Fibroblast of lung (primary cell): ENCODE results near the gene PBX1. TPM values are rescaled to one million over a fixed set of nuclear protein-coding genes. Genes with fewer than 3 reads are reported as not detected.

Experiments used
- DNase-seq, 2 donors: peaks; one replicate each; pipeline versions ENCODE4 v3.0.0 to v3.0.0-alpha.2; 2010; ENCODE audit warnings: low read depth in 2 of 2
- H2AFZ ChIP-seq: 2 replicates; pipeline ENCODE4 v1.5.1; 2012; ENCODE audit warnings: low read length, control low read depth, inconsistent platforms
- H3K27ac ChIP-seq: 2 replicates; pipeline ENCODE4 v1.5.1; 2011; ENCODE audit warnings: low read length, control low read depth; ENCODE audit not compliant: insufficient read depth
- H3K27me3 ChIP-seq: 2 replicates; pipeline ENCODE4 v1.5.1; 2011; ENCODE audit warnings: mild to moderate bottlenecking, low read length; ENCODE audit not compliant: control insufficient read depth, insufficient read depth
- H3K36me3 ChIP-seq: 2 replicates; pipeline ENCODE4 v1.5.1; 2011; ENCODE audit warnings: low read length; ENCODE audit not compliant: control insufficient read depth, insufficient read depth
- H3K4me1 ChIP-seq: 2 replicates; pipeline ENCODE4 v1.5.1; 2011; ENCODE audit warnings: low read length; ENCODE audit not compliant: control insufficient read depth, insufficient read depth; ENCODE audit errors: extremely low read depth
- H3K4me2 ChIP-seq: 2 replicates; pipeline ENCODE4 v1.5.1; 2011; ENCODE audit warnings: low read length, control low read depth; ENCODE audit not compliant: insufficient read depth; ENCODE audit errors: extremely low read depth
- H3K4me3 ChIP-seq, 4 experiments: fragments of 200-600 bp in 1 of 4; sonication (generic) in 1 of 4; replicated peaks in 1 of 4; 2 replicates each; pipeline ENCODE4 v1.5.1; 2011 to 2016; ENCODE audit warnings: low read length in 4 of 4, low read depth in 3 of 4, mild to moderate bottlenecking in 3 of 4, control low read depth in 2 of 4, inconsistent platforms in 1 of 4, mixed read lengths in 1 of 4; ENCODE audit not compliant: insufficient read depth in 1 of 4; ENCODE audit errors: control extremely low read depth in 1 of 4
- H3K79me2 ChIP-seq: 2 replicates; pipeline ENCODE4 v1.5.1; 2012; ENCODE audit warnings: mild to moderate bottlenecking, low read length, inconsistent platforms; ENCODE audit not compliant: control insufficient read depth, insufficient read depth
- H3K9ac ChIP-seq: 2 replicates; pipeline ENCODE4 v1.5.1; 2011; ENCODE audit warnings: mild to moderate bottlenecking, low read length, control low read depth; ENCODE audit not compliant: insufficient read depth
- H3K9me3 ChIP-seq: 2 replicates; pipeline ENCODE4 v1.5.1; 2012; ENCODE audit warnings: low read depth, low read length; ENCODE audit not compliant: control insufficient read depth, insufficient read depth
- H4K20me1 ChIP-seq: 2 replicates; pipeline ENCODE4 v1.5.1; 2011; ENCODE audit warnings: low read length; ENCODE audit not compliant: control insufficient read depth, insufficient read depth; ENCODE audit errors: extremely low read depth
- CTCF ChIP-seq, 2 donors: IDR thresholded peaks in 1 of 2; conservative IDR thresholded peaks in 1 of 2; 1 replicate in 1 of 2; 2 replicates in 1 of 2; pipeline ENCODE4 v1.5.1; 2011 to 2012; ENCODE audit warnings: low read length in 2 of 2, control low read depth in 1 of 2, inconsistent platforms in 1 of 2, low read depth in 1 of 2, mild to moderate bottlenecking in 1 of 2
- EZH2 ChIP-seq: IDR thresholded peaks from 2 replicates; pipeline ENCODE4 v1.5.1; 2012; ENCODE audit warnings: low read length, control low read depth, mild to moderate bottlenecking; ENCODE audit errors: missing control alignments
- polyA plus RNA-seq, 2 donors: library from polyadenylated mRNA; depleted of rRNA in 1 of 2; stranded (reverse) in 1 of 2; unstranded in 1 of 2; fragments of >200 nt; gene quantifications; 2 replicates each; pipeline ENCODE4 v1.2.1, GENCODE V29; 2011 to 2012; ENCODE audit warnings: missing spikeins in 1 of 2
- total RNA-seq: library from RNA; depleted of rRNA; stranded (reverse); fragments of >200 nt; gene quantifications from 2 replicates; pipeline ENCODE4 v1.2.1, GENCODE V29; 2014

PBX1 gene
- total and polyA plus RNA-seq, 2 donors (not counting 1 experiment from before 2014, with no cell fraction given), result 43.1 to 46.7 TPM

- Histone ChIP-seq H3K4me3 (peak overlapping the region; percentile 53 to 95 (median 71)), H3K4me2 (peak overlapping the region; percentile 96), H3K79me2 (peaks cover 72% of the 10 kb centered on the region), H2AFZ (peak overlapping the region; percentile 10), H3K9ac (no peak overlapping the region), H3K27me3 (no peaks in the 10 kb centered on the region), H3K4me1 (no peaks in the 10 kb centered on the region), H3K27ac (no peak overlapping the region), H3K36me3 (no peaks in the 10 kb centered on the region), H3K9me3 (no peaks in the 10 kb centered on the region), H4K20me1 (no peaks in the 10 kb centered on the region)
- DNase-seq, result peak; percentile 15 to 33
- TF ChIP-seq CTCF (conservative IDR thresholded peaks at IDR 0.05 in 1 of 2, IDR thresholded peaks at IDR 0.05 in 1 of 2; ENCODE audit: low read depth in 1 of 2, low read length in 2 of 2) (no peak), EZH2 (no peak)
These were observed 3.5 kb downstream of the PBX1 start for GRCh38 chr1:164562511-164562910.

GRCh38 chr1:164562947-164563520, 4.0 kb downstream of the PBX1 start:
- no peaks in the 10 kb centered on the region for H3K9me3 ChIP-seq
- no peak overlapping the region for H2AFZ ChIP-seq
- peak overlapping the region; percentile 96 for H3K4me2 ChIP-seq
- DNase-seq, result peak; percentile 13 to 24
- H3K79me2 ChIP-seq, result peaks cover 74% of the 10 kb centered on the region
- H3K27ac ChIP-seq, result no peak overlapping the region
- H3K36me3 ChIP-seq, result no peaks in the 10 kb centered on the region
- no peak overlapping the region for H3K9ac ChIP-seq
- H3K4me3 ChIP-seq, result peak overlapping the region; percentile 53 to 95 (median 71)
- no peaks in the 10 kb centered on the region for H4K20me1 ChIP-seq
- no peak for TF ChIP-seq CTCF (conservative IDR thresholded peaks at IDR 0.05 in 1 of 2, IDR thresholded peaks at IDR 0.05 in 1 of 2; ENCODE audit: low read depth in 1 of 2, low read length in 2 of 2)
- no peak for TF ChIP-seq EZH2
- H3K27me3 ChIP-seq, result no peaks in the 10 kb centered on the region
- H3K4me1 ChIP-seq, result no peaks in the 10 kb centered on the region

- H3K9me3 ChIP-seq, result no peaks in the 10 kb centered on the region
- peak overlapping the region; percentile 96 for H3K4me2 ChIP-seq
- H2AFZ ChIP-seq, result no peak overlapping the region
- H3K4me1 ChIP-seq, result no peaks in the 10 kb centered on the region
- TF ChIP-seq CTCF (conservative IDR thresholded peaks at IDR 0.05 in 1 of 2, IDR thresholded peaks at IDR 0.05 in 1 of 2; ENCODE audit: low read depth in 1 of 2, low read length in 2 of 2), result no peak
- TF ChIP-seq EZH2, result no peak
- peak overlapping the region; percentile 54 for H3K27ac ChIP-seq
- peak overlapping the region; percentile 53 to 95 (median 71) for H3K4me3 ChIP-seq
- no peaks in the 10 kb centered on the region for H3K27me3 ChIP-seq
- no peaks in the 10 kb centered on the region for H4K20me1 ChIP-seq
- peak; percentile 23 to 52 for DNase-seq
- H3K79me2 ChIP-seq, result peaks cover 74% of the 10 kb centered on the region
- H3K9ac ChIP-seq, result peak overlapping the region; percentile 18
- no peaks in the 10 kb centered on the region for H3K36me3 ChIP-seq
These were observed 4.9 kb downstream of the PBX1 start for GRCh38 chr1:164563721-164564360.
